Sigmoid colon (tissue), 7 donors: ENCODE measurements around the gene GAREM2. TPM values are rescaled to one million over a fixed set of nuclear protein-coding genes. Genes with fewer than 3 reads are reported as not detected.

ENCODE experiments used
- DNase-seq: peaks from one replicate; pipeline ENCODE4 v3.0.0-alpha.2; 2019
- H3K27ac ChIP-seq, 4 donors: fragments of 200-600 bp; sonication (generic); one replicate each; pipeline ENCODE4 v1.5.1; 2016 to 2019; ENCODE audit warnings: mild to moderate bottlenecking in 1 of 4
- H3K27me3 ChIP-seq, 3 donors: fragments of 200-600 bp; sonication (generic); one replicate each; pipeline ENCODE4 v1.5.1; 2019; ENCODE audit warnings: mild to moderate bottlenecking in 1 of 3
- H3K36me3 ChIP-seq, 4 donors: fragments of 200-600 bp; sonication (generic); one replicate each; pipeline ENCODE4 v1.5.1; 2016 to 2019
- H3K4me1 ChIP-seq, 4 donors: fragments of 200-600 bp; sonication (generic); one replicate each; pipeline ENCODE4 v1.5.1; 2017 to 2019
- H3K4me3 ChIP-seq, 4 donors: fragments of 200-600 bp; sonication (generic); one replicate each; pipeline ENCODE4 v1.5.1; 2017 to 2019; ENCODE audit warnings: mild to moderate bottlenecking in 2 of 4, moderate library complexity in 1 of 4
- H3K9me3 ChIP-seq, 4 donors: fragments of 200-600 bp in 3 of 4; sonication (generic) in 3 of 4; one replicate each; pipeline versions ENCODE4 v1.5.1 to v1.6.1; 2013 to 2019
- EP300 ChIP-seq, 4 donors: sonication (generic); formaldehyde crosslinking; IDR thresholded peaks; one replicate each; pipeline ENCODE4 v1.6.1; 2017; ENCODE audit warnings: antibody characterized with exemption in 4 of 4
- POLR2A ChIP-seq, 2 donors: fragments of 450-650 bp; IDR thresholded peaks; one replicate each; pipeline ENCODE4 v1.6.1; 2016; ENCODE audit warnings: antibody characterized with exemption in 2 of 2, mild to moderate bottlenecking in 2 of 2, moderate library complexity in 2 of 2
- POLR2AphosphoS5 ChIP-seq, 4 donors: sonication (generic); formaldehyde crosslinking; IDR thresholded peaks; one replicate each; pipeline ENCODE4 v1.6.1; 2017; ENCODE audit warnings: antibody characterized with exemption in 4 of 4
- WGBS, 2 donors: extraction: QIAGEN DNeasy Blood & Tissue Kit; methylation state at CpG; one replicate each; pipeline ENCODE4 v1.1.7; 2013; 5-methylcytosine and 5-hydroxymethylcytosine counted together
- intact Hi-C: fragments of 100-400 bp; cut with DNase I; formaldehyde crosslinking; loops from one replicate; pipeline ENCODE4 v1.15.1; 2023
- polyA plus RNA-seq, 3 donors: library from polyadenylated mRNA; stranded (reverse); fragments of 200-250 nt; gene quantifications; one replicate each; pipeline ENCODE4 v1.2.3, GENCODE V29; 2013
- total RNA-seq, 4 donors: library from RNA; depleted of rRNA; stranded (reverse); fragments of >200 nt; gene quantifications; one replicate each; pipeline ENCODE4 v1.1.0, GENCODE V29; 2016
- TF ChIP-seq, protein P1 (sequence below), 4 experiments: fragments of 450-650 bp in 3 of 4; fragments of 200-600 bp in 1 of 4; IDR thresholded peaks; one replicate each; pipeline ENCODE4 v1.5.1; 2016 to 2019; ENCODE audit warnings: antibody characterized with exemption in 4 of 4, mild to moderate bottlenecking in 3 of 4, moderate library complexity in 2 of 4
- donor health status: healthy with polysubstance abuse.
- donor health status: Bipolar disorder and iron deficiency.
- donor health status: healthy.

GAREM2 gene
- total and polyA plus RNA-seq, 7 donors: 1.1 to 11.6 (median 2.4) TPM

DNA sequence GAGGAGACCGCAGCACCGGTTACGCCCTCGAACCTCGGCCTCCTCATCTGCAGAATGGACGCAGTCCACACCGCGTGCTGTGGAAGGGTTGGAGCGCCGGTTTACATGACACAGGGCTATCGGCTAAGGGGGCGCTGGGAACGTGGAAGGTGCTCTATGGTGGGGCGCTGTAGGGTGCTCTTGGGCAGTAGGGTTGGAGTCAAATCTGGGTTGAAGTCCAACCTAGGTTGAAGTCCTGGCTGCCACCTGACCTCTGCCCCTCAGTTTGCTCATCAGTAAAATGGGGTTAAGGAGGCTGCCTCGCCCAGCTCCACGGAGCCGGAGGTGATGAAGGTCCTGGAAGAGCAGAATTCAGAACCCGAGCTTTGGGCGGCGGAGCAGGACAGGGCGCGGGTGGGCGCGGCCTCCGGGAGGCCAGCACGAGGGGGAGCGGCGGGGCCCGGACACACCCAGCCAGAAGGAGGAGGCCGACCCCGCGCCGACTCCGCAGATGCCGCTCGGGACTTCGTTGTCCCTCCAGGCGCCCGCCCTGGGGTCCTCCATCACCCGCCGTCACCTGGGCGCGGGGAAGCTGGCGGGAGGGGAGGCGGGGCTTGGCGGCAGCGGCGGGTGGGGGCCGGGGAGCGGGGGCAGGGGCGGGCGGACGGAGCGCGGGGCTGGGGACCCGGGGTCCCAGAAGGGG is 558 bp upstream of the GAREM2 start:
- 16 to 19% methylated on average over 56 of the region's 56 CpGs for WGBS, 2 donors
- Histone ChIP-seq H3K27me3 (peaks cover 20 to 45% (median 41%) of the 10 kb centered on the region in 3 donors), H3K36me3 (no peaks in the 10 kb centered on the region), H3K9me3 (no peaks in the 10 kb centered on the region), H3K4me1 (peaks cover 0 to 19% (median 14%) of the 10 kb centered on the region in 4 donors), H3K27ac (no peak overlapping the region), H3K4me3 (peak overlapping the region in 3 of 4 donors; percentile 32 to 52 (median 50))
- intact Hi-C loops: no loop called here
- TF ChIP-seq POLR2A (IDR thresholded peaks at IDR 0.05) (no peak), POLR2AphosphoS5 (IDR thresholded peaks at IDR 0.05) (no peak), EP300 (IDR thresholded peaks at IDR 0.05) (no peak)
- TF ChIP-seq, protein P1, sequence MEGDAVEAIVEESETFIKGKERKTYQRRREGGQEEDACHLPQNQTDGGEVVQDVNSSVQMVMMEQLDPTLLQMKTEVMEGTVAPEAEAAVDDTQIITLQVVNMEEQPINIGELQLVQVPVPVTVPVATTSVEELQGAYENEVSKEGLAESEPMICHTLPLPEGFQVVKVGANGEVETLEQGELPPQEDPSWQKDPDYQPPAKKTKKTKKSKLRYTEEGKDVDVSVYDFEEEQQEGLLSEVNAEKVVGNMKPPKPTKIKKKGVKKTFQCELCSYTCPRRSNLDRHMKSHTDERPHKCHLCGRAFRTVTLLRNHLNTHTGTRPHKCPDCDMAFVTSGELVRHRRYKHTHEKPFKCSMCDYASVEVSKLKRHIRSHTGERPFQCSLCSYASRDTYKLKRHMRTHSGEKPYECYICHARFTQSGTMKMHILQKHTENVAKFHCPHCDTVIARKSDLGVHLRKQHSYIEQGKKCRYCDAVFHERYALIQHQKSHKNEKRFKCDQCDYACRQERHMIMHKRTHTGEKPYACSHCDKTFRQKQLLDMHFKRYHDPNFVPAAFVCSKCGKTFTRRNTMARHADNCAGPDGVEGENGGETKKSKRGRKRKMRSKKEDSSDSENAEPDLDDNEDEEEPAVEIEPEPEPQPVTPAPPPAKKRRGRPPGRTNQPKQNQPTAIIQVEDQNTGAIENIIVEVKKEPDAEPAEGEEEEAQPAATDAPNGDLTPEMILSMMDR (IDR thresholded peaks at IDR 0.05): no peak
- peak; percentile 61 for DNase-seq

DNA sequence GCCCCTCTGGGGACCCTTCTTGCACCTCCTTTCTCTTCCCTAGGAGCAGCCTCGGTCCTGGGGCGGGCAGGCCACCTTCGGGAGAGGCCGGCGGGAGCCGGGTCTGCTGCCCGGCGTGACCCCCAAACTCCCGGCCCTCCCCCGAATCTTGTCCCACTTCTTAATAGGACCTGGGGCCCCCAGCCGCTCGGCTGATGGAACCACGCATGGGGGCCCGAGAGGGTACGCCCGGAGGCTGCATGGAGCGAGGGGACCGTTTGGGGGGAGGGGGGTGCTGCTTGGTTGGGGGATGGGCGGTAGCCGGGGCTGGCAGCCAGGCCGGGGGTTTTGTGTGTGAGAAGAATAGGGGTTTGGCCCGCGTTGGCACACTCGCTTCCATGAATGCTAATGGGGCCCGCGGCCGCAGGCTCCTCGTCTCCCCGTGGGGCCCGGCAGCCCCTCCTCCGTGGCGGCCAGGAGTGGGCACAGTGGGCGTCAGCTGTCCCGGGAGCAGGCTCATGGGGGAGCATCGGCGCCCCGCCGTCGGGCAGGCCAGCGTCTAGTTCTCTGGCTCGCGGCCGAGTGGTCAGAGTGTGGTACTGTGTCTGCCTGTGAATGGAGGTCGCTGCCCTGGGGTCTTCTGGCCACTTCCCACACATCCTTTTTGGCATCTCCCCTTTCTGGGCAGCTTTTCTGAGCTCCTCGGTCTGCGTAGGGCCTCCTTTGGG is 1.0 kb downstream of the GAREM2 start:
- H3K27me3 ChIP-seq: peaks cover 20 to 45% (median 41%) of the 10 kb centered on the region in 3 donors
- no peaks in the 10 kb centered on the region for H3K9me3 ChIP-seq
- H3K4me3 ChIP-seq: peak overlapping the region in 3 of 4 donors; percentile 32 to 52 (median 50)
- H3K4me1 ChIP-seq: peaks cover 0 to 24% (median 18%) of the 10 kb centered on the region in 4 donors
- no peak overlapping the region for H3K27ac ChIP-seq
- DNase-seq: peak; percentile 57
- no peaks in the 10 kb centered on the region for H3K36me3 ChIP-seq
- TF ChIP-seq EP300 (IDR thresholded peaks at IDR 0.05): no peak
- WGBS, 2 donors: 28 to 40% methylated on average over 46 of the region's 46 CpGs
- intact Hi-C loops: no loop called here

DNA sequence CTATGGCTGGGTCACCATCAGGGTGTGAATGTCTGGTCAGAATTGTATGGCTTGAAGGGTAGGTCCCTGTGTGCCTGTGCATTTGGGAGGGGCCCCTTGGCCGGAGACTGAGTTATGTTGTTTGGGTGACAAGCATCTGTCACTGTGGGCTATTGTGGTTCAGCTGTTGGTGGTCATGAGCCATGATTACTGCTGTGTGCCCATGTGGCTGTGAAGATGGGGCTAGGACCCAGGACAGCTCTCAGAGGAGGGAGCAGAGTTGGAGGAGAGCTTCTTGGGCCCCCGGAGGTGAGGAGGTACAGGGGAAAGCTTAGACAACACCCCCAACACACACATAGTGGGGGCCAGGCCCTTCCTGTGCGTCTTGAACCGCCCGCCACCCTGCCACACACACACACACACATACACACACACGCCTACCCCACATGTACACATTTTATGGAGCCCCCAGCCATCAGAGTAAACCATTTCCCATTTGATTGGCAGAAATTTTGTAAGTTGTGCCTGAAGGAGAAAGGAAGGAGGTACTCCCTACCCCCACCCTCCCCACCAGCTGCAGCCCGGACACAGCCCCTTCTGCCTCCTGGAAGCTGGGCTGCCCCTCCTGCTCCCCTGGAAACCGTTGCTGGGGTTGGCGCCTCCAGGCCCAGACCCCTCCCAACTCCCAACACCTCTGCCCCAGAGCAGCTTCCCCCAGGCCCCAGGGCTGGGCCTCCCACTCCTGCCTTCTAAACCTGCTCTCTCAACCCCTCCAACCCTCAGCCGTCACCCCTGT is 2.0 kb downstream of the GAREM2 start:
- peak; percentile 43 for DNase-seq
- intact Hi-C loops: no loop called here
- 71 to 73% methylated on average over 10 of the region's 10 CpGs for WGBS, 2 donors
- peaks cover 0 to 31% (median 24%) of the 10 kb centered on the region in 4 donors for H3K4me1 ChIP-seq
- H3K4me3 ChIP-seq: no peak overlapping the region
- H3K27me3 ChIP-seq: peaks cover 20 to 45% (median 41%) of the 10 kb centered on the region in 3 donors
- no peak overlapping the region for H3K27ac ChIP-seq
- H3K9me3 ChIP-seq: no peaks in the 10 kb centered on the region
- no peaks in the 10 kb centered on the region for H3K36me3 ChIP-seq
- no peak for TF ChIP-seq POLR2AphosphoS5 (IDR thresholded peaks at IDR 0.05)

DNA sequence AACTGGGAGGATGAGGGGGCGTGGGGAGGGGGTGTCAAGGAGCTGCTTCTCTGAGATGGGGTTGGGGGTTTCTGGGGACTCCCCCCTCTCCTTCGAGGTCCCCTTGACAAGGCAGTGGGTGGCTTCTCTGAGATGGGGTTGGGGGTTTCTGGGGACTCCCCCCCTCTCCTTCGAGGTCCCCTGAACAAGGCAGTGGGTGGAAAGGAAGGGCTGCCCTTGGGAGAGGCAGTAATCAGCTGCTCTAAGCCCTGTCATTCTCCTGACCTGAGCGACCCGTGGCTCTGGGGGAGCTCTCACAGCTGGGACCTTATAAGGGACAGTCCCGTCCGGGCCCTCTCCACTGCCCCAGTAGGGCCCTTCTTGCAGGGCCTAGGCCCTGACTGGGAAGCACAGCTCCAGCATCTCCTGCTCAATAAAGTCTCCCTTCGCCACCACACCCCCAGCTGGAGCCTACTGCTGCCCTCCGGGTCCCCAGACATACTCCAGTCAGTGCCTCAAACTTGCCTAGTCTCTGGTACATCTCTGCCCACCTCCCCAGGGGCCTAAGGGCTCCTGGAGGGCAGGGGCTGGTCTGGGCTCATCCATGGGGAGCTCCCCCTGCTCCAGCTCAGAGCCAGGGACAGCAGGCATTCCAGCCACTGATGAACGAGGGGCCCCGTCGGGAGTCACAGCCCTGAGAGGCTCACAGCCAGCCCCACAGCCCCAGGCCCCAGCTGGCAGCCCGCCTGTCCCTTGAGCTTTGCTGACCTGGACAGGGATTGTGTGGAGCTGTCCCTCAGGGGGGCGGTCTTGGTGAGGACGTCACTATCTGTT is 2.8 kb downstream of the GAREM2 start:
- no peak overlapping the region for H3K27ac ChIP-seq
- no peak overlapping the region for H3K4me3 ChIP-seq
- peaks cover 0 to 31% (median 24%) of the 10 kb centered on the region in 4 donors for H3K4me1 ChIP-seq
- H3K9me3 ChIP-seq: no peaks in the 10 kb centered on the region
- no peak for TF ChIP-seq POLR2A (IDR thresholded peaks at IDR 0.05)
- TF ChIP-seq, protein P1 (IDR thresholded peaks at IDR 0.05): no peak
- TF ChIP-seq POLR2AphosphoS5 (IDR thresholded peaks at IDR 0.05): no peak
- TF ChIP-seq EP300 (IDR thresholded peaks at IDR 0.05): no peak
- intact Hi-C loops: no loop called here
- no peak for DNase-seq
- H3K36me3 ChIP-seq: no peaks in the 10 kb centered on the region
- peaks cover 20 to 45% (median 41%) of the 10 kb centered on the region in 3 donors for H3K27me3 ChIP-seq
- WGBS, 2 donors: 73 to 74% methylated on average over 15 of the region's 15 CpGs

DNA sequence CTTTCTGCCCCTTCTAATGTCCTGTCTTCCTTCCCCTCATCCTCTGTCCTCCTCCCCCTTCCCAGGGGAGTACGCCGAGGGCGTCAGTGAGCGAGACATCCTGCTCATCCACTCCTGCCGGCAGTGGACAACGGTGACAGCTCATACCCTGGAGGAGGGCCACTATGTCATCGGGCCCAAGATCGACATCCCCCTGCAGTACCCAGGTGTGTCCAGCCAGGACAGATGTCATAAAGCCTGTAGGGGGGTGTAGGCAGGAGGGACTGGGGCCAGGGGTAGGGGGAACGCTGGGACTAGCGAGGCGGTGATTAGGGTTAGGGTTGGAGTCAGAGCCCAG is 3.4 kb downstream of the GAREM2 start:
- Histone ChIP-seq H3K9me3 (no peaks in the 10 kb centered on the region), H3K4me3 (no peak overlapping the region), H3K4me1 (peaks cover 0 to 31% (median 24%) of the 10 kb centered on the region in 4 donors), H3K36me3 (no peaks in the 10 kb centered on the region), H3K27ac (no peak overlapping the region), H3K27me3 (peaks cover 20 to 45% (median 41%) of the 10 kb centered on the region in 3 donors)
- 88 to 89% methylated on average over 11 of the region's 11 CpGs for WGBS, 2 donors
- DNase-seq: peak; percentile 50
- TF ChIP-seq, protein P1 (IDR thresholded peaks at IDR 0.05): no peak
- no peak for TF ChIP-seq POLR2A (IDR thresholded peaks at IDR 0.05)
- intact Hi-C loops: no loop called here
